ENCODE data around the gene KIF12. TPM values are rescaled to one million over a fixed set of nuclear protein-coding genes. Genes with fewer than 3 reads are reported as not detected.
A peak's percentile ranks its signal among the peaks of the same experiment; 100 is the strongest.

The KIF12 gene
- total and polyA plus RNA-seq, 2 of the 13 experiments (the other 11 are each of a cell fraction or from before 2014, with no cell fraction given), result 1.8 to 12.5 TPM

DNA sequence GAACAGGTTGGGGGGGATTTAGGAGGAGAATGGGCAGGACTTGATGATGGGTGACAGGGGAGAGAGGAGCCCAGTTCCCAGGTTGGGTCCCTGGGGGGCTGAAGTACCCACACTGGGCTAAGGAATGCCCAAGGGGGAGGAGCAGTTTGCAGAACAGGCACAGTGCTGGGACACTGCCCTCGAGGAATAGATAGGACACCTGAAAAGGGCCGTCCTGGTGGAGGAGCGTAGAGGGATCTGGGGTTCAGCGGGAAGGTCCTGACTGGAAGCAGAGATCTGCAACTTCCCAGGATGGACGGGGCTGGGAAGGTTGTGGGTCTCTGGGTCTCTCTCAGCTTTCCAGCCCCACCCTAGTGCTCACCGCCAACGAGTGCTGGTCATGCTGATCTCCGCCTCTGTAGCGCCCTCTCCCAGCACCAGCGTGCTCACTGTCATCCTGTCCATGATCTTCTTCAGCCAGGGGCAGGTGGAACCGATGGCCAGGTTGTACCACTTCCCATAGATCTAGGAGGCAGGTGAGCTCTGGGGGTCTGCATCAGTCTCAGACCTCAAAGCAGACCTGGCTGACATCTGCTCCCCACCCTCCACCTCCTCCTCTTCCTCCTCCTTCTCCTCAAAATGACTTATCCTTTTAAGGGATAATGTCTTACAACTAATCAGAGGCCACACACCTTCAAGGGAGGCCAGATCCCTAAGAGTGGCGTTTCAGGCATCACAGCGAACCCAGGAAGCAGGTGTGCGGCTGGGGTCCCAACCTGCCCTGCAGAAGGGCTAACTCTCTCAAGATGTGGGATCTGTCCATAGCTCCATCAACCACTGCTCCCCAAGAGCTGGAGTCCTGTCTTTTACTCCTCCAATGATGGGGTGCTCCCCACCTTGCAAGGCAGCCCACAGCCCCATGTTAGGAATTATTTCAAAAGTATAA is 22.6 kb downstream of the KIF12 start (continued):
- TF ChIP-seq, protein P1, sequence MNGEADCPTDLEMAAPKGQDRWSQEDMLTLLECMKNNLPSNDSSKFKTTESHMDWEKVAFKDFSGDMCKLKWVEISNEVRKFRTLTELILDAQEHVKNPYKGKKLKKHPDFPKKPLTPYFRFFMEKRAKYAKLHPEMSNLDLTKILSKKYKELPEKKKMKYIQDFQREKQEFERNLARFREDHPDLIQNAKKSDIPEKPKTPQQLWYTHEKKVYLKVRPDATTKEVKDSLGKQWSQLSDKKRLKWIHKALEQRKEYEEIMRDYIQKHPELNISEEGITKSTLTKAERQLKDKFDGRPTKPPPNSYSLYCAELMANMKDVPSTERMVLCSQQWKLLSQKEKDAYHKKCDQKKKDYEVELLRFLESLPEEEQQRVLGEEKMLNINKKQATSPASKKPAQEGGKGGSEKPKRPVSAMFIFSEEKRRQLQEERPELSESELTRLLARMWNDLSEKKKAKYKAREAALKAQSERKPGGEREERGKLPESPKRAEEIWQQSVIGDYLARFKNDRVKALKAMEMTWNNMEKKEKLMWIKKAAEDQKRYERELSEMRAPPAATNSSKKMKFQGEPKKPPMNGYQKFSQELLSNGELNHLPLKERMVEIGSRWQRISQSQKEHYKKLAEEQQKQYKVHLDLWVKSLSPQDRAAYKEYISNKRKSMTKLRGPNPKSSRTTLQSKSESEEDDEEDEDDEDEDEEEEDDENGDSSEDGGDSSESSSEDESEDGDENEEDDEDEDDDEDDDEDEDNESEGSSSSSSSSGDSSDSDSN (CRISPR knock-in tag; IDR thresholded peaks at IDR 0.05), result peak; percentile 53; the same call in 1 of the 2 replicates
- TF ChIP-seq ZNF44 (CRISPR knock-in tag; IDR thresholded peaks at IDR 0.05), result no peak
- TF ChIP-seq LCORL (IDR thresholded peaks at IDR 0.05), result no peak
- peak; percentile 58; the same call in 1 of the 2 replicates for TF ChIP-seq LCORL (CRISPR knock-in tag; IDR thresholded peaks at IDR 0.05)
- no peak for TF ChIP-seq ZNF775 (CRISPR knock-in tag; IDR thresholded peaks at IDR 0.05; ENCODE audit: borderline replicate concordance)
- no peak for TF ChIP-seq ZNF660 (CRISPR knock-in tag; IDR thresholded peaks at IDR 0.05; ENCODE audit: borderline replicate concordance, low read depth)
- no peak for TF ChIP-seq MZF1 (CRISPR knock-in tag; IDR thresholded peaks at IDR 0.05; ENCODE audit: borderline replicate concordance)
- TF ChIP-seq FOXA1 (IDR thresholded peaks at IDR 0.05), result no peak
- peak; percentile 28; the same call in 1 of the 2 replicates for TF ChIP-seq FOXA1 (CRISPR knock-in tag; IDR thresholded peaks at IDR 0.05)
- TF ChIP-seq, protein P2, sequence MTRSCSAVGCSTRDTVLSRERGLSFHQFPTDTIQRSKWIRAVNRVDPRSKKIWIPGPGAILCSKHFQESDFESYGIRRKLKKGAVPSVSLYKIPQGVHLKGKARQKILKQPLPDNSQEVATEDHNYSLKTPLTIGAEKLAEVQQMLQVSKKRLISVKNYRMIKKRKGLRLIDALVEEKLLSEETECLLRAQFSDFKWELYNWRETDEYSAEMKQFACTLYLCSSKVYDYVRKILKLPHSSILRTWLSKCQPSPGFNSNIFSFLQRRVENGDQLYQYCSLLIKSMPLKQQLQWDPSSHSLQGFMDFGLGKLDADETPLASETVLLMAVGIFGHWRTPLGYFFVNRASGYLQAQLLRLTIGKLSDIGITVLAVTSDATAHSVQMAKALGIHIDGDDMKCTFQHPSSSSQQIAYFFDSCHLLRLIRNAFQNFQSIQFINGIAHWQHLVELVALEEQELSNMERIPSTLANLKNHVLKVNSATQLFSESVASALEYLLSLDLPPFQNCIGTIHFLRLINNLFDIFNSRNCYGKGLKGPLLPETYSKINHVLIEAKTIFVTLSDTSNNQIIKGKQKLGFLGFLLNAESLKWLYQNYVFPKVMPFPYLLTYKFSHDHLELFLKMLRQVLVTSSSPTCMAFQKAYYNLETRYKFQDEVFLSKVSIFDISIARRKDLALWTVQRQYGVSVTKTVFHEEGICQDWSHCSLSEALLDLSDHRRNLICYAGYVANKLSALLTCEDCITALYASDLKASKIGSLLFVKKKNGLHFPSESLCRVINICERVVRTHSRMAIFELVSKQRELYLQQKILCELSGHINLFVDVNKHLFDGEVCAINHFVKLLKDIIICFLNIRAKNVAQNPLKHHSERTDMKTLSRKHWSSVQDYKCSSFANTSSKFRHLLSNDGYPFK (CRISPR knock-in tag; IDR thresholded peaks at IDR 0.05; ENCODE audit: borderline replicate concordance), result no peak; the same call in 1 of the 2 replicates
- TF ChIP-seq MED8 (CRISPR knock-in tag; IDR thresholded peaks at IDR 0.05; ENCODE audit: insufficient replicate concordance), result no peak
- TF ChIP-seq, protein P3, sequence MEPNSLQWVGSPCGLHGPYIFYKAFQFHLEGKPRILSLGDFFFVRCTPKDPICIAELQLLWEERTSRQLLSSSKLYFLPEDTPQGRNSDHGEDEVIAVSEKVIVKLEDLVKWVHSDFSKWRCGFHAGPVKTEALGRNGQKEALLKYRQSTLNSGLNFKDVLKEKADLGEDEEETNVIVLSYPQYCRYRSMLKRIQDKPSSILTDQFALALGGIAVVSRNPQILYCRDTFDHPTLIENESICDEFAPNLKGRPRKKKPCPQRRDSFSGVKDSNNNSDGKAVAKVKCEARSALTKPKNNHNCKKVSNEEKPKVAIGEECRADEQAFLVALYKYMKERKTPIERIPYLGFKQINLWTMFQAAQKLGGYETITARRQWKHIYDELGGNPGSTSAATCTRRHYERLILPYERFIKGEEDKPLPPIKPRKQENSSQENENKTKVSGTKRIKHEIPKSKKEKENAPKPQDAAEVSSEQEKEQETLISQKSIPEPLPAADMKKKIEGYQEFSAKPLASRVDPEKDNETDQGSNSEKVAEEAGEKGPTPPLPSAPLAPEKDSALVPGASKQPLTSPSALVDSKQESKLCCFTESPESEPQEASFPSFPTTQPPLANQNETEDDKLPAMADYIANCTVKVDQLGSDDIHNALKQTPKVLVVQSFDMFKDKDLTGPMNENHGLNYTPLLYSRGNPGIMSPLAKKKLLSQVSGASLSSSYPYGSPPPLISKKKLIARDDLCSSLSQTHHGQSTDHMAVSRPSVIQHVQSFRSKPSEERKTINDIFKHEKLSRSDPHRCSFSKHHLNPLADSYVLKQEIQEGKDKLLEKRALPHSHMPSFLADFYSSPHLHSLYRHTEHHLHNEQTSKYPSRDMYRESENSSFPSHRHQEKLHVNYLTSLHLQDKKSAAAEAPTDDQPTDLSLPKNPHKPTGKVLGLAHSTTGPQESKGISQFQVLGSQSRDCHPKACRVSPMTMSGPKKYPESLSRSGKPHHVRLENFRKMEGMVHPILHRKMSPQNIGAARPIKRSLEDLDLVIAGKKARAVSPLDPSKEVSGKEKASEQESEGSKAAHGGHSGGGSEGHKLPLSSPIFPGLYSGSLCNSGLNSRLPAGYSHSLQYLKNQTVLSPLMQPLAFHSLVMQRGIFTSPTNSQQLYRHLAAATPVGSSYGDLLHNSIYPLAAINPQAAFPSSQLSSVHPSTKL (CRISPR knock-in tag; IDR thresholded peaks at IDR 0.05), result no peak
- TF ChIP-seq, protein P4, sequence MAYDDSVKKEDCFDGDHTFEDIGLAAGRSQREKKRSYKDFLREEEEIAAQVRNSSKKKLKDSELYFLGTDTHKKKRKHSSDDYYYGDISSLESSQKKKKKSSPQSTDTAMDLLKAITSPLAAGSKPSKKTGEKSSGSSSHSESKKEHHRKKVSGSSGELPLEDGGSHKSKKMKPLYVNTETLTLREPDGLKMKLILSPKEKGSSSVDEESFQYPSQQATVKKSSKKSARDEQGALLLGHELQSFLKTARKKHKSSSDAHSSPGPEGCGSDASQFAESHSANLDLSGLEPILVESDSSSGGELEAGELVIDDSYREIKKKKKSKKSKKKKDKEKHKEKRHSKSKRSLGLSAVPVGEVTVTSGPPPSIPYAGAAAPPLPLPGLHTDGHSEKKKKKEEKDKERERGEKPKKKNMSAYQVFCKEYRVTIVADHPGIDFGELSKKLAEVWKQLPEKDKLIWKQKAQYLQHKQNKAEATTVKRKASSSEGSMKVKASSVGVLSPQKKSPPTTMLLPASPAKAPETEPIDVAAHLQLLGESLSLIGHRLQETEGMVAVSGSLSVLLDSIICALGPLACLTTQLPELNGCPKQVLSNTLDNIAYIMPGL (CRISPR knock-in tag; IDR thresholded peaks at IDR 0.05; ENCODE audit: borderline replicate concordance in 1 of 2, low read depth in 1 of 2), result peak; percentile 76 to 91
- TF ChIP-seq PTBP1 (IDR thresholded peaks at IDR 0.05; ENCODE audit: low read depth, low read length, poor library complexity, severe bottlenecking), result no peak
- TF ChIP-seq ZNF720 (CRISPR knock-in tag; IDR thresholded peaks at IDR 0.05), result no peak
- no peak for TF ChIP-seq SIN3B (IDR thresholded peaks at IDR 0.05; ENCODE audit: low read length)
- 0 out of 2 replicates have a peak, but pooled peaks have one; percentile 14 for TF ChIP-seq ZFP41 (CRISPR knock-in tag; IDR thresholded peaks at IDR 0.05; ENCODE audit: borderline replicate concordance)
